ENCODE results near the gene MPZL3.

DNA sequence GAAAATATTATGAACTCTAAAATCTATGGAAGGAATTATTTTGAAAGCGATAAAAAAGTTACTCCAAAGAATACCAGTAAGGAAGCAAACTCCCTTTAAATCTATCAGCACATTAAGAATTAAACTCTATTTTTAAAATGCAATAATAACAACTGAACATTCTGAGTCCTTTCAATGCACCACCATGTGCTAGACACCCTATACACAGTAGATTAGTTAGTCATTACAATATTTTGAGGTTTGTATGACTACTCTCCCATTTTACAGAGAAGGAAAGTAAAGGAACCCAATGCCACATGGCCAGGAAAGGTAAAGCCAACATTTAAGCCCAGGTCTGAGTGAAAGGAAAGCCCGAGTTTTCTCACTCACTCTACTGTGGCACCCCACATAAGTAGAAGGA lies 45.1 kb downstream of the MPZL3 start:
- TF ChIP-seq CTCF (IDR thresholded peaks at IDR 0.05): no peak
- TF ChIP-seq POLR2A (IDR thresholded peaks at IDR 0.05): no peak

Measured in esophagus squamous epithelium (tissue), 4 donors.